Left lung (tissue), 14 donors: Measurements from ENCODE around the gene RAP1B. TPM values are rescaled to one million over a fixed set of nuclear protein-coding genes. Genes with fewer than 3 reads are reported as not detected.
A peak's percentile ranks its signal among the peaks of the same experiment; 100 is the strongest.

ENCODE experiments used
- ATAC-seq: fragments of 200-7000 bp; cut with Tn5 transposase; one replicate; pipeline ENCODE4 v1.9.1; 2020; ENCODE audit warnings: moderate library complexity
- DNase-seq, 4 donors: peaks; one replicate each; pipeline ENCODE4 v3.0.0-alpha.2; 2013 to 2020
- H3K27ac ChIP-seq, 2 donors: fragments of 200-600 bp; sonication (generic) in 1 of 2; one replicate each; pipeline versions ENCODE4 v1.5.0 to v1.8.0; 2020 to 2021
- H3K27me3 ChIP-seq, 2 donors: fragments of 200-600 bp; sonication (generic) in 1 of 2; one replicate each; pipeline versions ENCODE4 v1.5.0 to v1.8.0; 2020 to 2021
- H3K36me3 ChIP-seq, 2 donors: fragments of 200-600 bp; sonication (generic) in 1 of 2; one replicate each; pipeline versions ENCODE4 v1.5.0 to v1.8.0; 2020 to 2021
- H3K4me1 ChIP-seq, 2 donors: fragments of 200-600 bp; one replicate each; pipeline ENCODE4 v1.8.0; 2021
- H3K4me3 ChIP-seq, 2 donors: fragments of 200-600 bp; sonication (generic) in 1 of 2; one replicate each; pipeline versions ENCODE4 v1.5.0 to v1.8.0; 2020 to 2021; ENCODE audit warnings: mild to moderate bottlenecking in 1 of 2
- H3K9me3 ChIP-seq, 2 donors: fragments of 200-600 bp; sonication (generic) in 1 of 2; one replicate each; pipeline versions ENCODE4 v1.5.0 to v1.8.0; 2020 to 2021
- CTCF ChIP-seq, 2 donors: fragments of 200-600 bp; sonication (generic) in 1 of 2; IDR thresholded peaks; one replicate each; pipeline versions ENCODE4 v1.5.0 to v1.8.0; 2021; ENCODE audit warnings: antibody characterized with exemption in 2 of 2
- intact Hi-C, 2 donors: fragments of 100-400 bp; cut with DNase I; formaldehyde crosslinking; loops; one replicate each; pipeline versions ENCODE4 v1.11.2 to v1.14.2; 2022
- long read RNA-seq, 12 donors: library from polyadenylated mRNA in 2 of 12; unstranded in 2 of 12; transcript quantifications; one replicate each; pipeline ENCODE4 v2.0.0 and lab custom pipeline, GENCODE V29; 2019 to 2026
- polyA plus RNA-seq, 6 donors: library from polyadenylated mRNA; unstranded; fragments of 120-200 nt; gene quantifications; one replicate each; pipeline ENCODE4 v1.2.1, GENCODE V29; 2013; ENCODE audit not compliant: insufficient read length in 6 of 6
- total RNA-seq, 2 donors: library from RNA; stranded (reverse); fragmentation: NEBNext Ultra II Directional; extraction: Animal tissue kit (Norgen Biotek cat#: 25700); gene quantifications; one replicate each; pipeline ENCODE4 v1.2.1, GENCODE V29; 2021
- donor health status: DM: no; HTN: yes; CAD: no.
- donor health status: DM: no; HTN: no; CAD: no.

RAP1B gene
- total RNA-seq (100 to 1,000 TPM; 137 to 171 TPM), polyA plus RNA-seq (100 to 1,000 TPM; 154 to 211 (median 185) TPM)
- long read RNA-seq, donor 1, full-length matches to known transcripts: 48 of 90 reads
- long read RNA-seq, donor 1, partial matches to known transcripts: 42 of 90 reads
- long read RNA-seq, donor 1, other reads (novel, unspliced or antisense): 0 of 90 reads
- long read RNA-seq, donor 2, full-length matches to known transcripts: 43 of 50 reads
- long read RNA-seq, donor 2, partial matches to known transcripts: 7 of 50 reads
- long read RNA-seq, donor 2, other reads (novel, unspliced or antisense): 0 of 50 reads
- long read RNA-seq, donor 3, full-length matches to known transcripts: 25 of 25 reads
- long read RNA-seq, donor 3, partial matches to known transcripts: 0 of 25 reads
- long read RNA-seq, donor 3, other reads (novel, unspliced or antisense): 0 of 25 reads
- long read RNA-seq, donor 4, full-length matches to known transcripts: 38 of 48 reads
- long read RNA-seq, donor 4, partial matches to known transcripts: 3 of 48 reads
- long read RNA-seq, donor 4, other reads (novel, unspliced or antisense): 7 of 48 reads
- long read RNA-seq, donor 5, full-length matches to known transcripts: 40 of 73 reads
- long read RNA-seq, donor 5, partial matches to known transcripts: 33 of 73 reads
- long read RNA-seq, donor 5, other reads (novel, unspliced or antisense): 0 of 73 reads
- long read RNA-seq, donor 6, full-length matches to known transcripts: 37 of 215 reads
- long read RNA-seq, donor 6, partial matches to known transcripts: 145 of 215 reads
- long read RNA-seq, donor 6, other reads (novel, unspliced or antisense): 33 of 215 reads
- long read RNA-seq, donor 7, full-length matches to known transcripts: 27 of 44 reads
- long read RNA-seq, donor 7, partial matches to known transcripts: 17 of 44 reads
- long read RNA-seq, donor 7, other reads (novel, unspliced or antisense): 0 of 44 reads
- long read RNA-seq, donor 8, full-length matches to known transcripts: 29 of 29 reads
- long read RNA-seq, donor 8, partial matches to known transcripts: 0 of 29 reads
- long read RNA-seq, donor 8, other reads (novel, unspliced or antisense): 0 of 29 reads
- long read RNA-seq, donor 9: 0 reads
- long read RNA-seq, donor 10, full-length matches to known transcripts: 19 of 25 reads
- long read RNA-seq, donor 10, partial matches to known transcripts: 4 of 25 reads
- long read RNA-seq, donor 10, other reads (novel, unspliced or antisense): 2 of 25 reads
- long read RNA-seq, donor 11, full-length matches to known transcripts: 44 of 50 reads
- long read RNA-seq, donor 11, partial matches to known transcripts: 6 of 50 reads
- long read RNA-seq, donor 11, other reads (novel, unspliced or antisense): 0 of 50 reads
- long read RNA-seq, donor 12, full-length matches to known transcripts: 30 of 30 reads
- long read RNA-seq, donor 12, partial matches to known transcripts: 0 of 30 reads
- long read RNA-seq, donor 12, other reads (novel, unspliced or antisense): 0 of 30 reads

DNA sequence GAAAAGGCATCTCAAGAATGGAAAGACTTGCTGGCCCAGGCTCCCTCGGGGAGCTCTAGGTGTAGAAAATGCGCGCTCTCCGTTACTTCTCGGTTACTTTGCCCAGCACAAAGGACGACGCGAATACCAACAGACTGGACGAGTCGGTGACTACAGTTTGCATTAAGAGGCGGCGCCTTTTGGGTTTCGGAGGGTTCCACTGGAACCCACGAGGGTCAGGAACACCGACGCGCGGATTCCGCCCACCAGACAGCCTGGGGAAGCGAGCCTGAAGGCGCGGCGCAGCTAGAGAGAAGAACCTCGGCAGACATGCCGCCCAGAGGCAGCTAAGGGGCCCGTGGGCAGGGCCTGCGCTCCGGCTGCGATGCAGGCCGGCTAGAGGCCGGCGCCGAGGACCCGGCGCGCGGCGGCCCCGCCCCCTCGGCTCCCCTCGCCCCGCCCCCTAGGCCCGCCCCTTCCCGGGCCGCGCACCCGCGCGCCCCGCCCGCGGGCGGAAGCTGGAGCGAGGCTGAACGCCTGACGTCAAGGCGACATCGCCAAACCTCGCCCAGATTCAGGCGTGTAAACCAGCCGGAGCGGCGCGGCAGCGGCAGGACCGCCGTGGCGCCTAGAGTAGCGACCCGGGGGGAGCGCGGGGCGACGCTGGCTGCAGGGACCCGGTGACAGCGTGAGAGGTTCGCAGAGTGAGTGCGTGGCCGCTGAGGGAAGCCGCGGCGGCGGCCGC, at the start of gene RAP1B:
Gene RAP1B, plus strand, starts transcription at position 530 of the 724 bp plus-strand sequence. CDS start 37,826 bp downstream, outside the sequence.
- no peak for TF ChIP-seq CTCF (IDR thresholded peaks at IDR 0.05)
- Histone ChIP-seq H3K9me3 (no peaks in the 10 kb centered on the region), H3K27me3 (no peaks in the 10 kb centered on the region), H3K36me3 (peaks cover 0 to 4% of the 10 kb centered on the region in 2 donors), H3K4me3 (peak within 1 kb of the TSS; percentile 54 to 73), H3K27ac (peak within 1 kb of the TSS; percentile 94 to 98), H3K4me1 (peaks cover 24 to 42% of the 10 kb centered on the region in 2 donors)
- intact Hi-C loops: no loop called here
- DNase-seq: peak; percentile 86 to 97 (median 94)
- peak; percentile 97 for ATAC-seq

- intact Hi-C loops: no loop called here
- ATAC-seq: no peak
- Histone ChIP-seq H3K4me1 (peaks cover 8 to 12% of the 10 kb centered on the region in 2 donors), H3K9me3 (no peaks in the 10 kb centered on the region), H3K36me3 (no peaks in the 10 kb centered on the region), H3K27me3 (no peaks in the 10 kb centered on the region), H3K27ac (no peak overlapping the region), H3K4me3 (no peak overlapping the region)
- no peak for TF ChIP-seq CTCF (IDR thresholded peaks at IDR 0.05)
- no peak for DNase-seq
Observed at GRCh38 chr12:68561830-68562229, 48.9 kb upstream of the RAP1B start.

GRCh38 chr12:68564166-68564565, 46.5 kb upstream of the RAP1B start:
- Histone ChIP-seq H3K9me3 (no peaks in the 10 kb centered on the region), H3K27ac (no peak overlapping the region), H3K4me1 (peaks cover 8 to 12% of the 10 kb centered on the region in 2 donors), H3K4me3 (no peak overlapping the region), H3K36me3 (no peaks in the 10 kb centered on the region), H3K27me3 (no peaks in the 10 kb centered on the region)
- ATAC-seq (no peak), DNase-seq (no peak)
- intact Hi-C loops: no loop called here
- TF ChIP-seq CTCF (IDR thresholded peaks at IDR 0.05): no peak

DNA sequence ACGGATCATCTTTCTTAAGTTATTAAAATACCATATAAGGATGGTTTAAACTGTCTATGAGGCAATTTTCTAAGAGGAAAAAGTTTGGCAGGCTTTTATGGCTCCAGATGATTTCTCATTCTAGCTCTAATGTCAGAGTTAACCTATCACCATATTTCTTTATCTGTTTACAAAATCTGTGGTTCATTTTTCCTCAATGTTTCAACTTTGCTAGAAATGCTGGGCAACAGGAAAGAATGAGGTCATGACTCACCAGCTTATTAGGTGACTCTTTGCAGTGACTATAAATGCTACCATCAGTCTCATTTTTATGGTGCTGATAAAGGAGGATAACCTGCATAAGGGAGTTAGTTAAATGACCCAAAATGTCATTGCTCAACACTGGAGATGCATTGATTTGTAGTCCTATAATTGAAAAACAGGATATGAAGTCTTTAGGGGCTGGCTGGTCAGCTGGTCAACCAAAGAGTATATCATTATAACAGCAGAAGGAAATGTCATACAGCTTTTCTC, 45.3 kb upstream of the RAP1B start:
- intact Hi-C loops: no loop called here
- Histone ChIP-seq H3K36me3 (no peaks in the 10 kb centered on the region), H3K4me3 (no peak overlapping the region), H3K4me1 (peaks cover 2% of the 10 kb centered on the region in 2 donors), H3K27me3 (no peaks in the 10 kb centered on the region), H3K27ac (no peak overlapping the region), H3K9me3 (no peaks in the 10 kb centered on the region)
- no peak for DNase-seq
- no peak for ATAC-seq
- no peak for TF ChIP-seq CTCF (IDR thresholded peaks at IDR 0.05)
